Ramos (cell line): Measurements from ENCODE around the gene RALA.

Source experiments
- in situ Hi-C: fragments of 300-500 bp; cut with MboI; formaldehyde crosslinking; loops from one replicate; pipeline ENCODE4 v1.14.3; 2022; ENCODE audit warnings: low sequenced_read_pairs; ENCODE audit not compliant: unreplicated experiment

RALA gene

DNA sequence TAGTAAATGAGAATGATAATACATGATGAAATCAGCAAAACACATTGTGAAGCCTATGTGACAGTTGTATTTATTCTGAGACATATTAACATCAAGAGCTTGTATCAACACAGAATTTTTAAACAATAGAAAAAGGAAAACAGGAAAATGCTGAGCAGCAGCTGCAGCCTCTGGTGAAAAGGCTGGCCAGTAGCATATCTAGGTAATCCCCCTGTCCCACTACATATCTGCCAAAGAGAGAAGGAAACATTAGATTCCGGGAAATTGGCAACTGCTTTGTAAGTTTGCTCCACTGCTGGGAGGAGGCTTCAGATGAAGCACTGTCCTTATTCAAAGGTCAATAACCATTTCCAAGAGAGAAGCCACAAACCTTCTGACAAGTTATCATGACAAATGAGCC is 89.4 kb downstream of the RALA start:
- in situ Hi-C loops, result no loop called here

GRCh38 chr7:39714447-39715091 is 91.2 kb downstream of the RALA start:
- in situ Hi-C loops, result no loop called here

- in situ Hi-C loops, result no loop called here
These were observed 97.2 kb downstream of the RALA start for GRCh38 chr7:39720586-39720985.

DNA sequence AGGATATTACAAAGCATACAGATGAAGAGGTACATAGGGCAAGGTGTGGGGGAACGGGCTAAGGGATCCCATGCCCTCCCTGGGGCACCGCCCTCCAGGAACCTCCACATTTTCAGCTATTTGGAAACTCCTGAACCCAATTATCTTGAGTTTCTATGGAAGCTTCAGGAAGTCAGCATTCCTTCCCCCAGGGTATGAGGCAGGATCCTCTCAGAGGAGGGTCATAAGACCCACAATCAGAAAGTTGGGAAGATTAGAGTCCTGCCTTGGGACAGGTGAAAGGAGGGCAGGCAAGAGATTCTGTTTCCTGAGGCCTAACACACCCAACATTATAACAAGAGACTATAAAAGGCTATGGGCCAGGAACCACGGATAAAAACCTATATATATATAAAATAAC is 98.0 kb downstream of the RALA start:
- in situ Hi-C loops, result no loop called here

- in situ Hi-C loops, result no loop called here
These were observed 98.7 kb downstream of the RALA start for GRCh38 chr7:39721919-39722597.

DNA sequence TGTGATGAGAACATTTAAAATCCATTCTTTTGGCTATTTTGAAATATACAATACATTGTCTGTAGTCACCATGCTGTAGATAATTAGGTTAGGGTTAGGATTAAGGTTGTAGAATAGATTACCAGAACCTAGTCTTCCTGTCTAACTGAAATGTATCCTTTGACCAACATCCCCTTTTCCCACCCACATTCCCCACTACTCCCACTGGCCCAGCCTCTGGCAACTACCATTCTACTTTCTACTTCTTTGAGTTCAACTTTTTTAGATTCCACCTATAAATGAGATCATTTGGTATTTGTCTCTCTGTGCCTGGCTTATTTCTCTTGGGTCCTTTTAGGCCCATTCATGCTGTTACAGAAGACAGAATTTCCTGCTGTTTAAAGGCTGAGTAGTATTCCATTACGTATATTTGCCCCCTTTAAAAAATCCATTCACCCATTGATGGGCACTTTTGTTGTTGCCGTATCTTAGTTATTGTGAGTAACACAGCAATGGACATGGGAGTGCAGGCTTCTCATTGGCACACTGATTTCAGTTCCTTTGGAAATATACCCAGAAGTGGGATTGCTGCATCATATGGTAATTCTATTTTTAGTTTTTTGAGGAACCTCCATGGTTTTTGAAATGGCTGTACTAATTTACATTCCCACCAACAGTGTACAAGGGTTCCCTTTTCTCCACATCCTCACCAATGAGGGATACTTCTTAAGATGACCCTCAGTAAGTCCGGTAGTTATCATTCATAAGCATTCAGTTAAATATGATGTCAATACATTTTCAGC is 104.0 kb downstream of the RALA start:
- in situ Hi-C loops, result no loop called here

GRCh38 chr7:39732837-39733804 is 109.7 kb downstream of the RALA start:
- in situ Hi-C loops, result no loop called here

GRCh38 chr7:39733881-39734632 is 110.7 kb downstream of the RALA start:
- in situ Hi-C loops, result no loop called here

GRCh38 chr7:39734633-39735004 is 111.2 kb downstream of the RALA start:
- in situ Hi-C loops, result no loop called here

DNA sequence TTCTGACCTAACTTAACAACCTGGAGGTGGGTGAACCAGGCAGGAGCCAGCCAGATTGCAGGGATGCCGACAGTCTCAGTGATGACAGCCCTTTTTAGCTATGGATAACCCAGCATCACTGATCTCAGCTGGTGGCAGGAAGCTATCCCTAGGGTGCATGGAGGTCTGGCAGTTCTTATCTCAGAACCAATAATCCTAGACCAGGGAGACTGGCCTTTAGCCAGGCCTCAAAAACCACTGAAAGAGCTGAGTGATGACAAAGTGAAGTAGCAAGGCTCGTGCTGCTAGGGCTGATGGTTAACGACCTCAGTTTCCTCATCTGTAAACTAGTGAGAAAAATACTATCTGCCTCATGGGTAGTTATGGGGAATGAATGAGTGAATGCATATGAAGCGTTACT is 112.5 kb downstream of the RALA start:
- in situ Hi-C loops, result no loop called here

DNA sequence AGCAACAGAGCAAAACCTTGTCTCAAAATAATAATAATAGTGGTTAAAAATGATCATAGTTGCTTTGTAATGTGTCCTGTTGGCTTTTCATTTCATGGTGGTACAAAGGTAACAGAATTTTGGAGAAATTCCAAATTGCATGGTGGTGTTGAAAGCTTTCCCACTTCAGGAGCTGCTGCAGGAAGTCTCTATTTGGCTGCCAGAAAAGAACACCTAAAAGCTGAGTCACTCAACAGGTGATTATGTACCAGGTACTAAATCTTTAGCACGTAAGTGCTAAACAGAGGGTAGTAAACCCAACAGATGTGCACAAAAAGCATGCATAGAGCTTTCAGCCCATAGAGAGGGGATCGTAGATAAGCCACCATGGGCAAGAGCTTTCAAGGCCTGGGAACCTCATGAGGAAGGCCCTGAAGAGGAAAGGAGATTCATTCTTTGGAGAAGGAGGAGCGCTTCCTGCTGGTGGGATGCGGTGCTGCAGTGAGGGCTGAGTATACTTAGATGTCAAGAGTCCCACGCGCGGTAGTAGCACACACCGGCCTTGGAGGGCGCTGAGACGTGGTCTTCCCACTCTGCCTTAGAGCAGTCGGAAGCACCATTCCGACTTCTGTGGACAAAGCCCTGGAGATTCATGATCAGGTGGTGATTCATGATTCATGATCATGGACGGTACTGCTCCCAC is 118.7 kb downstream of the RALA start:
- in situ Hi-C loops, result loop anchor here (5.0 kb wide), 1 partner anchor 160 kb away; no protein-coding TSS in a partner anchor

DNA sequence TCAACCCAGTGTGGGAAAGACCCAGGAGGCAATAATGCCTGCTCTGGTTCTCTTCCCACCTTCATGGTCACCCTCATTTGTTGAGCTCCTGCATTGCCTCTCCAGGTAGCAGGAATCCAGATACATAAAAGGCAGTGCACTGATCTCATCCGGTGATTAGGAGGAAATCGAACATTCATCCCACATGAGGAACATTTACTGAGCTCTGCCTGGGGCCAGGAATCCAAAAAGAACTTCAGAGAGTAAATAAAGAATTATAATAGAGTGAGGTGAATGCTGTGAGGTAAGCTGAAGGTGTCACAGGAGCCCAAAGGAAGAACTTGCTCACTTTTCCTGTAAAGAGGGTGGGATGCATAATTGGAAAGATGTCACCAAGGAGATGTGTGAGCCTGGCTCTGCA is 121.2 kb downstream of the RALA start:
- in situ Hi-C loops, result loop anchor here (5.0 kb wide), 1 partner anchor 162 kb away; no protein-coding TSS in a partner anchor

DNA sequence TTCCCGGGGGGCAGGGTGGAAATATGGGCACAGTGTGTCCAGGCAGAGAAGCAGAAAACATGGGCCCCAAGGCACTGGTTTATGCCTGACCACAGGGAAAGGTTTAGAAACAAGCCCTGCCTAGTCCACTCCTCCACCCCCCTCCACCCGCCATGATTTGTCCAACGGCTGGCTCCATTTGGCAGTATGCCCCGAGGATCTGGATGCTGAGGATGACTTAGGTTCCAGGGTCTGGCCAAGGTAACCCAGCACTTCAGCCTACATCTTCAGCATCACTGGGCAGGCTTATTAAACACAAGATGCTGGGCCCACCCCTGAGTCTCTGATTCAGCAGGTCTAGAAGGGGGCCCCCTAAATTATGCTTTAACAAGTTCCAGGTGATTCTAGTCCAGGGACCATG is 121.9 kb downstream of the RALA start:
- in situ Hi-C loops, result no loop called here

DNA sequence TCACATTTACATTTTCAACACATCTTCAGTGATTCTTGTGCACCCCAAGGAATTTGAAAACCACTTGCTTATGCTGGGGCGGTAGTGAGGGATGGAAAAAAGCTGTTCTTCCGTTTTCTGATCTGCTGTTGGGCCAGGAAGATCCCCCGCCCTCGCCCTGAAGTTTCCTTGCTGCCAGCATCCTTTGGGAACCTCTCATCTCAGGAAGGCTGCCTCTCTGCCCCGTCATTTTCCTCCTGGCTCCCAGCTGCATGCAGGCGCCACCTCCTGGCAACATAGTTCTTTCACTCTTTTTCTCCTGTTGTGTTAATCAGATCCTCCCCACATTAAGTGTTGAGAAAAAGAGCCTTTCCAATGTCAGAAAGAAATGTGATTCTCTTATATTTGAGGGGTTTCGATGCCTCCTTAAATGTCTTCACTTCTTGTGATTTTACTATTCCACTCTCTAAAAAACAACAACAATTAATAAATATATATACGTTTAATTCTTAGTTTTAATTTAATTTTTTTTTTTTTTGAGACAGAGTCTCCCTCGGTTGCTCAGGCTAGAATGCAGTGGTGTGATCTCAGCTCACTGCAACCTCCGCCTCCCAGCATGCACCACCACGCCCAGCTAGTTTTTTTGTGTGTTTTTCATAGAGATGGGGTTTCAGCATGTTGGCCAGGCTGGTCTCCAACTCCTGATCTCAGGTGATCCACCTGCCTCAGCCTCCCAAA is 122.9 kb downstream of the RALA start:
- in situ Hi-C loops, result no loop called here

DNA sequence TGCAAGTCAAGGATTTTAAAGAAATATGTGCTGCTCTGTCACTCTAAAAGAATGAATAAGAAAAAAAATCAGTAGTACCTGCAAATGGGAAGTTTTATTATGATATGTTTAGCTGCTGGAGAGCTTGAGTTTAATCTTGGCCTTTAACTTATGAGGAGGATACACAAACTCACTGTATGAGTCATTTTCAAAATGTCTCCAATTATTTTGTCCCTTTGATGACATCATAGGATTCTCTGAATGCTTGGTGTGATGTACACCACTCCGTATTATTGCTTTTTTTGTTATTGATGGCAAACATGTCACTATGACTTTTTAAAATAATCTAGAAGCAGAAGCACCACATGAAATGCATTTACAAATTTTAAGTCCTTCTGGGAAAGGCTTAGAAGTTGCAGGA is 125.8 kb downstream of the RALA start:
- in situ Hi-C loops, result no loop called here

GRCh38 chr7:39749717-39750116 is 126.3 kb downstream of the RALA start:
- in situ Hi-C loops, result no loop called here

DNA sequence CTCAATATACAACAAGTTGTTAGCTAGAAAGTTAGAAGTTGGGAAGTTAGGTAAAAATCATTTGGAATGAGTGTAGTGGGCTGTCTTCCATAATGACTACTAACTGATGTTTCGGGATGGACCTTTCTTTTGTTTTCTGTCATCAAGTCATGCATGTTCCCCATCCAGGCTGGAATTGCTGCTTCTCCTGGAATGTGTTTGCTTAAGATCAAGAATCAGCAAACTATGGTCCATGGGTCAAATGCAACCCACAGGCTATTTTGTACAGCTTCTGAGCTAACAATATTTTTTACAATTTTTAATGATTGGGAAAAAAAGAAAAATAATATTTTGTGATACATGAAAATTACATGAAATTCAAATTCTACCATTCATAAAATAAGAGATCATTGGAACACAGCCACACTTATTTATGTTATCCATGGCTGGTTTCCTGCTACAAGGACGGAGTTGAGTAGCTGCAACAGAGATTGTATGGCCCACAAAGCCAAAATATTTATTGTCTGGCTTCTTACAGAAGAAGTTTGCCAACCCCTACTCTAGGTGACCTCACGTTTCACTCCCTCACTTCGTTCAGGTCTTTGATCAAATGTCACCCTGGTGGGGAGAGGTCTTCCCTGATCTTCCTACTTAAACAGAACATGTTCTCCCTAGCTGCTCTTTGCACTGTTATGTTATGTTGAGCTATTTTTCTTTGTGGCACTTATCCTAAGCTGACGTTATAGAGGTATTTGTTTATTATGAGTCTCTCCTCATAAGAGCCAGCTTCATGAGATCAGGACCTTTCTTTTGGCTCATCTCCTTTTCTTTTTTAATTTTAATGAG is 127.1 kb downstream of the RALA start:
- in situ Hi-C loops, result no loop called here
